GM19099 (cell line): Measurements from ENCODE around the gene HDAC4.

Source experiments
- POLR2A ChIP-seq: IDR thresholded peaks from 3 replicates; pipeline ENCODE4 v1.6.1; 2011; ENCODE audit warnings: low read depth; ENCODE audit not compliant: insufficient read length; ENCODE audit errors: extremely low read depth

The HDAC4 gene

GRCh38 chr2:239203443-239204135 lies 197.2 kb downstream of the HDAC4 start:
- no peak for TF ChIP-seq POLR2A

GRCh38 chr2:239202836-239203235 lies 198.0 kb downstream of the HDAC4 start:
- TF ChIP-seq POLR2A: no peak

DNA sequence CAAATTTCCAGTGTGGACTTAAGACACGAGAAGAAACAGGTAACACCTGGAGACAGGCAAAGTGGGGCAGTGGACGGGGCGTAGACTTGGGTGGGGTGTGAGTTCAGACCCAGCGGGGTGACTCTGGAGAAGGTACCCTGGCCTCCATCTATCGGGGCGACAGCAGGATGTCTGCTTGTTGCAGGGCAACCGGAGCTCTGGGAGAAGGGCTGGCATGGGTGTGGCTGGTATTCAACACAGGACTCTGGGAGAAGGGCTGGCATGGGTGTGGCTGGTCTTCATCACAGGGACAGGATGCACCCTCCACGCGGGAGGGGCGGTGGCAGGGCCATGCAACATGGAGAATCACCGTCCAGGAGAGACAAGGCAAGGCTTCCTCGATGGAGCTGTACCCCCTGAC lies 198.5 kb downstream of the HDAC4 start:
- TF ChIP-seq POLR2A: no peak

GRCh38 chr2:239201884-239202283 lies 198.9 kb downstream of the HDAC4 start:
- no peak for TF ChIP-seq POLR2A

GRCh38 chr2:239201531-239201876 lies 199.3 kb downstream of the HDAC4 start:
- no peak for TF ChIP-seq POLR2A

- no peak for TF ChIP-seq POLR2A
These were observed 199.9 kb downstream of the HDAC4 start for GRCh38 chr2:239200646-239201530.

DNA sequence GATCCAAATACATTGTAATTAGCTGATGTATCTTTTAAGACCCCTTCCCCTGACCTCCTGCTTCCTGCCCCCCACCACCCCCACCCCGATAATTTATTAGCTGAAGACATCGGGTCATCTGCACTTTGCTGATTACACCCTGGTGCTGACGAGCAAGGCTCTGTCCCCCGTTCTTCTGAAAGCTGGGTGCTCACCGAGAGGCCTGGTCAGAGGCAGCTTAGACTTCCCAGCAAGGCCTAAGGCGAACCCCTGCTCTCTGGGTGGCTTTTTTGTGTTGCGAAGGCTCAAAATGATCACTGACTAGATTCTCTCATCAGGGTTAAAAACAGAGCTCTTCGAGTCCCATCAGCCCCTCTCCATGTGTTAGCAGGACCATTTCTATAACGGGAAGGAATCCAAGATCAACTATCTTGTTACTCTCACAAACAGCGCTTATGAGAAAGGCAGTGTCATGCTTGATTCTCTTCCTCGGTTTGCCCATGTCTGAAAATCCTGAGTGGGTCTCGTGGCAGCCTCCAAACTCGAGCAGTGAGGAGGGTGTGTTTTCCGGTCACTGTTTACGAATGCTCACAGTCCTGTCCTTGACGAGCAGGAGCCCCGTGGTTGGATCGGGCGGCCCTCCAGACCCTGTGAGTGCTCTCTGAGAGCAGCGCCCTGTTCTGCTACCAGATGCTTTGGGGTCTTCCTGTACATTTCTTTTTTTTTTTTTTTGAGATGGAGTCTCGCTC lies 201.6 kb downstream of the HDAC4 start:
- no peak for TF ChIP-seq POLR2A

DNA sequence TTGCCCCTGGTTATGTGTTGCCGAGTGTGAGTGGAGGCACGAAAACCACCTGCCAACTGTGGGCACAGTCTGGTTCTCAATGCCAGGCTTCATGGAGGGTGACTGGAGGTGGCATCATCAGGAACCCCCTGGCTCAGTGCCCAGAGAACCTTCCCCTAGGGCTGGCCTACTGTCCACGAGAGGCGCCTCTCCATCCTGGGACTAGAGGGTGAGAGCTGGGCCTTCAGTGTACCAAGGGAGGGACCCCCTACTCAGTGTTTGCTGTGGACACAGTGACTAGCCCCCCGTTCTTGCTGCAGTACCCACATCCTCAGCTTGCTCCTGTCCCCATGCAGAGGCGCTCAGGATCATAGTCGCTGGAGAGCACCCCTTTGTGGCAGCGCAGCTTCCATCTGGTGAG lies 202.6 kb downstream of the HDAC4 start:
- no peak for TF ChIP-seq POLR2A

DNA sequence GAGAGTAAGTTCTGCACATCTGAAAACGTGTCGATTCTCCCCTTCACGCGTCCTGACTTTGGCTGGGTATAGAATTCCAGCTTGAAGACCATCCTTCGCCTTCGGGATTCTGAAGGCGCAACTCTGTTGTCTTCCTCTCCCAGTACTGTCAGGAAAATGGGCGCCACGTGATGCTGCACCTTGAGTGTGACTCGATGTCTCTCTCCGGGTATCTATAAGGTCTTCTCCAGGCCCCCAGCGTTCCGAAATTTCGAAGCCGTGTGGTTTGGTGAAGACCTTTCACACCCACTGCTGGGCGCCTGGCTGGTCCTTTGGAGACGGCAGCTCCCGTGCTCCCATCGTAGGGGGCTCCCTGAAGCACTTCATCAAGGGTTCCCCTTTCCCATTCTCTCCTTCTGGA lies 203.7 kb downstream of the HDAC4 start:
- TF ChIP-seq POLR2A: no peak

GRCh38 chr2:239196474-239197021 lies 204.3 kb downstream of the HDAC4 start:
- TF ChIP-seq POLR2A: no peak

DNA sequence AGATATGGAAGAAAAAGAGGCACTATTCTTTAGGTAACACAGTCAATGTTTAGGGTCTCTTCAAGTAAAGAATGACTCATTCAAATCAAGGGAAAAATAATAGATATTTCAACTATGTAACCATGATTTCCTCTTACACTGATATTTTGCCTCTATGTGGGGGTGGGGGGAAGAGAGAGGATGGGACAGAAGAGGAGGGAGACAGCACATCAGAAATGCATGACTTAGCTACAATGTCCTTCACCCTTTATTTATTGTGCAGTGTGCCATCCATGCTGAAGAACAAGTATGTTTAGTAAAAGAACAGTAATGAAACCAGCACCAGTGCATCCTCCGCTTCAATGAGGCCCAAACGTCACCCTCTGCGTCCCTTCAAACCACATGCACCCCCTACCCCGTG lies 204.8 kb downstream of the HDAC4 start:
- TF ChIP-seq POLR2A: no peak

GRCh38 chr2:239195318-239195871 lies 205.4 kb downstream of the HDAC4 start:
- no peak for TF ChIP-seq POLR2A

DNA sequence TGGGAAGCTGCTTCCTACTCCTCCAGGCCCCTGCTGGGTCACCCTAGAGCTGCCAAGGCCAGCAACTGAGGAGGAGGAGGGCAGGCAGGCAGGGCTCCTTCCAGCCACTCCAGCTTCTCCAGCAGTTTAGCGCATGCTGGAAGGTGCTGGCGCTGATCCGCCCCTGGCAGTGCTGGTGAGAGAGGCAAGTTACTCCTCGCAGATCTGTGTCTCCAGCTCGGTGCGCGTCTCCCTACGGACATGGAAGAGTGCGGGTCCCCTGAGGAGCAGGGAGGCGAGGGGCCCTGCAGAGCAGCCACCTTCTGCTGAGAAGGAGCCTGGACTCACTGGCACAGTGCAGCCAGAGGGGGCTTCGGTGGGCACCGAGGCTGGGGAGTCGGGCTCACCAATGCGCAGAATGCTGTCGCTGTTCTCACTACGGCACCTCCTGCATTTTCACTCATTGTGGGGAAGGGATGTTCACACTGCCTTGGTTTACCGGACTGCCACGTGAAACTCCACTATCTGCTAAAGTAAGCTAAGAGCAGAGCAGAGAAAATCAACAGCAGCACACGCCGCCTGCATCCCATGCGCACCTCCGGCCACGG lies 206.0 kb downstream of the HDAC4 start:
- TF ChIP-seq POLR2A: no peak

- no peak for TF ChIP-seq POLR2A
These were observed 206.7 kb downstream of the HDAC4 start for GRCh38 chr2:239193925-239194677.
